KMS-11 (cell line): ENCODE data around the gene CMTM2.

Source experiments
- H2AFZ ChIP-seq: fragments of 200-600 bp; sonication (generic); 2 replicates; pipeline ENCODE4 v1.6.1; 2016; ENCODE audit warnings: antibody characterized with exemption, mixed run types, low read depth
- H3K27ac ChIP-seq: fragments of 200-600 bp; sonication (generic); 2 replicates; pipeline ENCODE4 v1.6.1; 2016; ENCODE audit warnings: mild to moderate bottlenecking, mixed run types
- H3K27me3 ChIP-seq: fragments of 200-600 bp; sonication (generic); 2 replicates; pipeline ENCODE4 v1.6.1; 2017; ENCODE audit warnings: mild to moderate bottlenecking, low read depth, mixed run types, moderate library complexity; ENCODE audit not compliant: insufficient read depth
- H3K36me3 ChIP-seq: fragments of 200-600 bp; sonication (generic); 2 replicates; pipeline ENCODE4 v1.6.1; 2017; ENCODE audit warnings: mild to moderate bottlenecking, mixed run types; ENCODE audit not compliant: insufficient read depth
- H3K4me1 ChIP-seq: fragments of 200-600 bp; sonication (generic); 2 replicates; pipeline ENCODE4 v1.6.1; 2016; ENCODE audit warnings: mild to moderate bottlenecking, low read depth, mixed run types; ENCODE audit not compliant: poor library complexity, severe bottlenecking
- H3K4me2 ChIP-seq: fragments of 200-600 bp; sonication (generic); 2 replicates; pipeline ENCODE4 v1.7.0; 2016; ENCODE audit warnings: mild to moderate bottlenecking, mixed run types
- H3K4me3 ChIP-seq: fragments of 200-600 bp; sonication (generic); IDR thresholded peaks from 2 replicates; pipeline ENCODE4 v1.6.1; 2017; ENCODE audit warnings: low read depth, low read length, mixed read lengths; ENCODE audit not compliant: insufficient read depth
- H3K79me2 ChIP-seq: fragments of 200-600 bp; sonication (generic); 2 replicates; pipeline ENCODE4 v1.6.1; 2016; ENCODE audit warnings: low read depth, mixed run types; ENCODE audit not compliant: insufficient read depth
- H3K9ac ChIP-seq: fragments of 200-600 bp; sonication (generic); 2 replicates; pipeline ENCODE4 v1.6.1; 2016; ENCODE audit warnings: mild to moderate bottlenecking, mixed run types
- H4K20me1 ChIP-seq: fragments of 200-600 bp; sonication (generic); 2 replicates; pipeline ENCODE4 v1.6.1; 2016; ENCODE audit warnings: mild to moderate bottlenecking, mixed run types; ENCODE audit not compliant: insufficient read depth
- CTCF ChIP-seq: fragments of 200-600 bp; sonication (generic); conservative IDR thresholded peaks from 2 replicates; pipeline ENCODE4 v1.6.1; 2017; ENCODE audit warnings: low read depth, mild to moderate bottlenecking, antibody characterized with exemption, low read length, moderate library complexity, mixed read lengths

The CMTM2 gene

GRCh38 chr16:66588981-66589713, 9.9 kb downstream of the CMTM2 start:
- Histone ChIP-seq H3K4me2 (no peak overlapping the region), H3K4me3 (no peak overlapping the region), H3K36me3 (no peaks in the 10 kb centered on the region), H2AFZ (no peak overlapping the region), H4K20me1 (no peaks in the 10 kb centered on the region), H3K27ac (no peak overlapping the region), H3K4me1 (peaks cover 12% of the 10 kb centered on the region), H3K9ac (no peak overlapping the region), H3K79me2 (no peaks in the 10 kb centered on the region), H3K27me3 (peaks cover 7% of the 10 kb centered on the region; the same call in 1 of the 2 replicates)
- peak; percentile 61 for TF ChIP-seq CTCF

GRCh38 chr16:66590322-66590721, 11.1 kb downstream of the CMTM2 start:
- no peaks in the 10 kb centered on the region for H3K36me3 ChIP-seq
- H3K4me3 ChIP-seq: no peak overlapping the region
- peak overlapping the region; percentile 16; the same call in 1 of the 2 replicates for H2AFZ ChIP-seq
- H4K20me1 ChIP-seq: no peaks in the 10 kb centered on the region
- H3K27ac ChIP-seq: no peak overlapping the region
- TF ChIP-seq CTCF: no peak
- peak overlapping the region; percentile 65 for H3K4me2 ChIP-seq
- peaks cover 7% of the 10 kb centered on the region; the same call in 1 of the 2 replicates for H3K27me3 ChIP-seq
- H3K9ac ChIP-seq: no peak overlapping the region; the same call in 1 of the 2 replicates
- no peaks in the 10 kb centered on the region for H3K79me2 ChIP-seq
- peaks cover 12% of the 10 kb centered on the region for H3K4me1 ChIP-seq

- Histone ChIP-seq H3K27ac (no peak overlapping the region), H3K4me1 (peaks cover 12% of the 10 kb centered on the region), H4K20me1 (no peaks in the 10 kb centered on the region), H3K9ac (no peak overlapping the region), H3K4me2 (no peak overlapping the region), H3K79me2 (no peaks in the 10 kb centered on the region), H3K36me3 (no peaks in the 10 kb centered on the region), H3K27me3 (peaks cover 7% of the 10 kb centered on the region; the same call in 1 of the 2 replicates), H2AFZ (no peak overlapping the region), H3K4me3 (no peak overlapping the region)
- TF ChIP-seq CTCF: no peak
Measured at GRCh38 chr16:66591018-66591417, 11.8 kb downstream of the CMTM2 start.

- Histone ChIP-seq H3K79me2 (no peaks in the 10 kb centered on the region), H4K20me1 (no peaks in the 10 kb centered on the region), H3K4me2 (no peak overlapping the region)
Measured at GRCh38 chr16:66592241-66592640, 13.0 kb downstream of the CMTM2 start.

More at GRCh38 chr16:66592241-66592640, 13.0 kb downstream of the CMTM2 start:
- no peak for TF ChIP-seq CTCF
- no peaks in the 10 kb centered on the region for H3K36me3 ChIP-seq
- H2AFZ ChIP-seq: no peak overlapping the region
- no peak overlapping the region for H3K9ac ChIP-seq
- H3K27ac ChIP-seq: no peak overlapping the region
- no peak overlapping the region for H3K4me3 ChIP-seq
- peaks cover 12% of the 10 kb centered on the region for H3K4me1 ChIP-seq
- H3K27me3 ChIP-seq: peaks cover 7% of the 10 kb centered on the region; the same call in 1 of the 2 replicates
